Esophagus (tissue), 2 donors: ENCODE results near the gene TXLNG. TPM values are rescaled to one million over a fixed set of nuclear protein-coding genes. Genes with fewer than 3 reads are reported as not detected.

Experiments used
- H3K27ac ChIP-seq, 2 donors: one replicate each; pipeline ENCODE4 v1.5.1; 2013; ENCODE audit warnings: low read depth in 2 of 2, mild to moderate bottlenecking in 2 of 2, inconsistent platforms in 1 of 2, low read length in 1 of 2, moderate library complexity in 1 of 2
- H3K27me3 ChIP-seq, 2 donors: one replicate each; pipeline ENCODE4 v1.6.1; 2013; ENCODE audit warnings: low read length in 2 of 2, control low read depth in 1 of 2, mild to moderate bottlenecking in 1 of 2; ENCODE audit not compliant: insufficient read depth in 2 of 2, control insufficient read depth in 1 of 2
- H3K36me3 ChIP-seq, 2 donors: one replicate each; pipeline ENCODE4 v1.6.1; 2013; ENCODE audit warnings: low read length in 1 of 2; ENCODE audit not compliant: control insufficient read depth in 2 of 2, insufficient read depth in 2 of 2
- H3K4me1 ChIP-seq, 2 donors: one replicate each; pipeline ENCODE4 v1.6.1; 2013; ENCODE audit warnings: low read length in 1 of 2; ENCODE audit not compliant: control insufficient read depth in 2 of 2, insufficient read depth in 2 of 2
- H3K4me3 ChIP-seq, 2 donors: one replicate each; pipeline ENCODE4 v1.5.1; 2013; ENCODE audit warnings: low read length in 2 of 2, mild to moderate bottlenecking in 2 of 2, low read depth in 1 of 2, moderate library complexity in 1 of 2
- H3K9me3 ChIP-seq, 2 donors: one replicate each; pipeline ENCODE4 v1.6.1; 2013; ENCODE audit warnings: mild to moderate bottlenecking in 2 of 2, low read depth in 1 of 2, low read length in 1 of 2, moderate library complexity in 1 of 2; ENCODE audit not compliant: control insufficient read depth in 2 of 2, insufficient read depth in 1 of 2
- WGBS, 2 donors: extraction: QIAGEN DNeasy Blood & Tissue Kit; methylation state at CpG; one replicate each; pipeline ENCODE4 v1.1.7; 2013; 5-methylcytosine and 5-hydroxymethylcytosine counted together
- polyA plus RNA-seq, 2 donors: library from polyadenylated mRNA; stranded (reverse); fragments of 200-250 nt; gene quantifications; one replicate each; pipeline ENCODE4 v1.2.3, GENCODE V29; 2013
- donor health status: healthy with polysubstance abuse.
- donor health status: Bipolar disorder and iron deficiency.

Gene TXLNG
- polyA plus RNA-seq, 2 donors: 4.2 to 7.3 TPM

DNA sequence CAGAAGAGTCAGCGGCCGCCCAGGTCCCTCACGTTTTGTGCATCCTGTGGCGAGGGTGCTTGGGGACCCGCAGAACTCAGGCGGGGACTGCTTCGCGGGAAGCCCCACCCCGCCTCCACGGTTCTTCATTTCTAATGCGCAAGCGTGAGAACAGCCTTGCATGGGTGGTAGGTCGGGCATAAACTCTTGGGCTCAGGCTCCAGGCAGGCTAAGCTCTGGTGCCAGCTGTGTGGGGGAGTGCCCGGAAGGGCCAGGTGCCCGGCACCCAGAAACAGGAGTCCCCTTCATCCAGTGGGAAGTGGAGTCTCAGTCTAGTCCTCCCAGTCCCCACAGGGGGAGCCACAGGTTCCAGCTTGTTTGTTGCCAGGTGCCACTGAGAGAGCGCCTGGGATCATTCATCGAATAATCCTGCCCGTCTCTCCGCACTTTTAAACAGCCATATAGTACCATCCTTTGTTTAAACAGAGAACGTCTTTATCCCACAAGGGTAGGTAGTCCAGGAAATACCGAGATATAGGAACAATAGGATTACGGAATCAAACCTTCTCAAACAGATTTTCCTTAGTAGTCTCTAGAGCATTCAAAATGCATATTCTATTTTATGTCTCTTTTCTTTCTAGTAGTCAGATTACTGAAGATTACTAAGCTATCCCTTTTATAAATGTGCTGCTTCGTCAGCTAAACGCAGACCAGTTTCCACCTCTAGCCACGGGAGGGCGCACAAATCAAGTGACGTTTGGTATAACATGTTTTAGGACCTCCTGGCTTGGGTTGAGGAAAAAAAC is 96.6 kb downstream of the TXLNG start:
- Histone ChIP-seq H3K4me3 (peak overlapping the region; percentile 28 to 41), H3K27me3 (no peaks in the 10 kb centered on the region), H3K9me3 (no peaks in the 10 kb centered on the region), H3K27ac (peak overlapping the region; percentile 17 to 33), H3K4me1 (no peaks in the 10 kb centered on the region), H3K36me3 (no peaks in the 10 kb centered on the region)
- 0 to 18% methylated on average over 27 of the region's 27 CpGs for WGBS, 2 donors

DNA sequence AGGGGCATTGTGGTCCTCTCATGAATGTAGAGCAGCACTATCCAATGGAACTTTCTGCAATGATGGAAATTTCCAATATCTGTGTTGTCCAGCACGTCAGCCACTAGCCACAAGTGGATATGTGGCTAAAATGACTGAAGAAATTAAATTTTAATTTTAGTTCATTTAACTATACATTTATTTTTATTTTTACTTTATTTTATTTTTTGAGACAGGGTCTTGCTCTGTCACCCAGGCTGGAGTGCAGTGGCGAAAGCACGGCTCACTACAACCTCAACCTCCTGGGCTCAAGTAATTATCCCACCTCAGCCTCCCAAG is 97.2 kb downstream of the TXLNG start:
- WGBS, 2 donors: 52 to 63% methylated on average over 3 of the region's 3 CpGs
- H3K27me3 ChIP-seq: no peaks in the 10 kb centered on the region

GRCh38 chrX:16885628-16886027 is 99.4 kb downstream of the TXLNG start:
- WGBS, 2 donors: 79 to 96% methylated on average over 1 of the region's 1 CpG
- Histone ChIP-seq H3K36me3 (no peaks in the 10 kb centered on the region), H3K27me3 (no peaks in the 10 kb centered on the region), H3K4me1 (no peaks in the 10 kb centered on the region), H3K9me3 (no peaks in the 10 kb centered on the region), H3K4me3 (no peak overlapping the region), H3K27ac (no peak overlapping the region)

More for the DNA sequence above, 97.2 kb downstream of the TXLNG start:
- H3K4me3 ChIP-seq: no peak overlapping the region
- H3K9me3 ChIP-seq: no peaks in the 10 kb centered on the region
- H3K27ac ChIP-seq: no peak overlapping the region
- H3K36me3 ChIP-seq: no peaks in the 10 kb centered on the region
- H3K4me1 ChIP-seq: no peaks in the 10 kb centered on the region

DNA sequence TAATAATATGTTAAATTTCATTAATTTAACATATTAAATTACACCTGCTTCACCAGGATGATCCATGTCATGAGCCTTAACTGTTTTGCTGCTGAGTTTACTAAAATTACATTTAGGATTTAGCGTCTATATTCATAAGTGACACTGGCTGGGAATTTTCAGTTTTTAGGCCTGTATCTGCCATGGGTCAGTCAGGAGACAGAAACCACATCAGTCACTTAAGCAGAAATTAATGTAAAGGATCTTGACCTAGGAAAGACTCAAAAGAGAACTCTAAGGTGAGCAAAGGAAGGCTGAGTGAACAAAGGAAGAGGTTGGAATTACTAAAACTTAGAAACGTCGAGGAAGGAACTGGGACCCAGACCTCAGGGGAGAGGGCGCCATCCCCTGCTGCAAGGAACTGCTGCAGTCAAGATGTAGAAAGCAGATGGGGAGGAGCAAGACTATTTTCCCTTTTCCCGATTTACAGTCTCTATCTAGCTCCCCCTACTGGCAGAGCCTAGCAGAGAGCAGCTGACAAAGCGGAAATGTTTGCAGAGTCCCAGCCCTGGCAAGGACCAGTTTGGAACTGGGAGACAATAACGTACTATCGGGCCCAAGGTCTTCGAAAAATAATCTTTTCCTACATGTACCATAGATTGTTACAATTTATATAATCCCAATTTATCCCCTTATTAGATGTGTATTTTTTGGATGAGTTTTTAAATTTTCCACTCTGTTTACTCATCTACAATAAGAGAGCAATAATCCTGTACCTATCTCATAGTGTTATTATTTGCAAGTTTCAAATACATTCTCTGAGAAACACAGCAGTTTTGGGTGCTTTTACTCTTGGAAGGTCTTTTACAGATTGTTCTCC is 106.5 kb downstream of the TXLNG start:
- Histone ChIP-seq H3K27me3 (peaks cover 0 to 4% of the 10 kb centered on the region in 2 donors), H3K27ac (no peak overlapping the region), H3K36me3 (no peaks in the 10 kb centered on the region), H3K4me3 (no peak overlapping the region), H3K9me3 (no peaks in the 10 kb centered on the region), H3K4me1 (no peaks in the 10 kb centered on the region)
- WGBS, 2 donors: 11 to 14% methylated on average over 9 of the region's 9 CpGs

Other genes with a start within 250 kb of the TXLNG start
- not detected for gene S100G, start 136.3 kb upstream of the TXLNG start, polyA plus RNA-seq
- 1 to 10 TPM; 3.7 to 8.0 TPM for gene CTPS2, start 73.8 kb upstream of the TXLNG start, polyA plus RNA-seq
- 10 to 100 TPM; 11.0 to 15.3 TPM for gene SYAP1, start 66.9 kb upstream of the TXLNG start, polyA plus RNA-seq
- 10 to 100 TPM; 72.0 to 87.0 TPM for gene RBBP7, start 83.9 kb downstream of the TXLNG start, polyA plus RNA-seq
- 1 to 10 TPM in 1 of 2 donors, under 1 TPM in 1; 0.51 to 1.3 TPM for gene REPS2, start 160.2 kb downstream of the TXLNG start, polyA plus RNA-seq